Smooth muscle cell (in vitro differentiated cells): ENCODE measurements around the gene SGCB. TPM values are rescaled to one million over a fixed set of nuclear protein-coding genes. Genes with fewer than 3 reads are reported as not detected.

ENCODE experiments used
- DNase-seq: peaks from one replicate; lab custom pipeline; 2025; ENCODE audit not compliant: unreplicated experiment; lab: John Stamatoyannopoulos, UW
- H2AFZ ChIP-seq: fragments of 200-600 bp; sonication (generic); 2 replicates; pipeline ENCODE4 v1.6.0; 2016; ENCODE audit warnings: antibody characterized with exemption, low read depth, mild to moderate bottlenecking
- H3F3A ChIP-seq: fragments of 200-600 bp; sonication (generic); 2 replicates; pipeline ENCODE4 v1.6.0; 2017; ENCODE audit warnings: antibody characterized with exemption, low read depth
- H3K27ac ChIP-seq: fragments of 200-600 bp; sonication (generic); 2 replicates; pipeline ENCODE4 v1.5.1; 2016; ENCODE audit warnings: low read depth, mild to moderate bottlenecking
- H3K27me3 ChIP-seq: fragments of 200-600 bp; sonication (generic); 2 replicates; pipeline ENCODE4 v1.6.1; 2016; ENCODE audit warnings: low read depth, mild to moderate bottlenecking
- H3K36me3 ChIP-seq: fragments of 200-600 bp; sonication (generic); 2 replicates; pipeline ENCODE4 v1.5.1; 2016; ENCODE audit warnings: low read depth
- H3K4me1 ChIP-seq: fragments of 200-600 bp; sonication (generic); 2 replicates; pipeline ENCODE4 v1.5.1; 2016; ENCODE audit warnings: low read depth
- H3K4me2 ChIP-seq: fragments of 200-600 bp; sonication (generic); 2 replicates; pipeline ENCODE4 v1.6.0; 2016; ENCODE audit warnings: mild to moderate bottlenecking
- H3K4me3 ChIP-seq: fragments of 200-600 bp; sonication (generic); 2 replicates; pipeline ENCODE4 v1.5.1; 2016; ENCODE audit warnings: mild to moderate bottlenecking
- H3K79me2 ChIP-seq: fragments of 200-600 bp; sonication (generic); 2 replicates; pipeline ENCODE4 v1.6.0; 2016; ENCODE audit warnings: low read depth, mild to moderate bottlenecking
- H3K9ac ChIP-seq: fragments of 200-600 bp; sonication (generic); 2 replicates; pipeline ENCODE4 v1.6.0; 2016; ENCODE audit warnings: low read depth
- H3K9me3 ChIP-seq: fragments of 200-600 bp; sonication (generic); replicated peaks from 2 replicates; pipeline ENCODE4 v1.5.1; 2016; ENCODE audit warnings: low read depth
- H4K20me1 ChIP-seq: fragments of 200-600 bp; sonication (generic); 2 replicates; pipeline ENCODE4 v1.6.0; 2016; ENCODE audit warnings: low read depth
- WGBS: methylation state at CpG from one replicate; pipeline ENCODE4 v1.1.7; 2016; ENCODE audit warnings: low lambda C conversion rate; 5-methylcytosine and 5-hydroxymethylcytosine counted together
- polyA plus RNA-seq: library from polyadenylated mRNA; unstranded; fragments of >200 nt; fragmentation: Nextera tagmentation; extraction: Ambion mirVana; gene quantifications from 2 replicates; pipeline ENCODE4 v1.2.1, GENCODE V29; 2016
- total RNA-seq: library from RNA; depleted of rRNA; stranded (reverse); fragments of >200 nt; gene quantifications from 2 replicates; pipeline ENCODE4 v1.2.3, GENCODE V29; 2014
- TF ChIP-seq, protein P1 (sequence below): fragments of 200-600 bp; sonication (generic); IDR thresholded peaks from 2 replicates; pipeline ENCODE4 v1.5.1; 2017; ENCODE audit warnings: borderline replicate concordance, mild to moderate bottlenecking, antibody characterized with exemption; ENCODE audit not compliant: insufficient read depth, poor library complexity, severe bottlenecking

The SGCB gene
- total and polyA plus RNA-seq, 2 experiments from 2014 or later = 35.9 to 57.3 TPM

DNA sequence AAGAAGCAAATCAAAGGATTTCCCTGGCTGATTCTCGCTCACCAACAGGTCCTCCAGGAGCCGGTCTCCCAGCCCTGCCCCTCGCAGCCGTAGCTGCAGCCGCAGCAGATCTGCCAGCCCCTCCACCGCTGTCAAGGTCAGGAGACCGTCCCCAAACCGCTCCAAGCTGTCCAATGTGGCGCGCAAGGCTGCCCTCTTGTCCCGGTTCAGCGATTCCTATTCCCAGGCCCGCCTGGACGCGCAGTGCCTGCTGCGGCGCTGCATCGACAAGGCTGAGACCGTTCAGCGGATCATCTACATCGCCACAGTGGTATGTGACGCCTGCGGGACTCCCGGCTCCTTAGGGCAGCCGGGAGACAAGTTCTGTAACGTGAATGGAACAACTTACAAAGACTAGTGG is 38.6 kb upstream of the SGCB start:
- Histone ChIP-seq H3K4me2 (peak overlapping the region; percentile 73), H3F3A (no peaks in the 10 kb centered on the region), H3K9ac (no peak overlapping the region), H3K4me1 (peaks cover 4% of the 10 kb centered on the region), H3K4me3 (peak overlapping the region; percentile 36), H3K79me2 (no peaks in the 10 kb centered on the region), H3K27me3 (peaks cover 9% of the 10 kb centered on the region), H4K20me1 (no peaks in the 10 kb centered on the region), H3K9me3 (no peaks in the 10 kb centered on the region), H3K36me3 (no peaks in the 10 kb centered on the region), H3K27ac (no peak overlapping the region), H2AFZ (peak overlapping the region; percentile 68)
- WGBS = 11% methylated on average over 26 of the region's 26 CpGs
- TF ChIP-seq, protein P1, sequence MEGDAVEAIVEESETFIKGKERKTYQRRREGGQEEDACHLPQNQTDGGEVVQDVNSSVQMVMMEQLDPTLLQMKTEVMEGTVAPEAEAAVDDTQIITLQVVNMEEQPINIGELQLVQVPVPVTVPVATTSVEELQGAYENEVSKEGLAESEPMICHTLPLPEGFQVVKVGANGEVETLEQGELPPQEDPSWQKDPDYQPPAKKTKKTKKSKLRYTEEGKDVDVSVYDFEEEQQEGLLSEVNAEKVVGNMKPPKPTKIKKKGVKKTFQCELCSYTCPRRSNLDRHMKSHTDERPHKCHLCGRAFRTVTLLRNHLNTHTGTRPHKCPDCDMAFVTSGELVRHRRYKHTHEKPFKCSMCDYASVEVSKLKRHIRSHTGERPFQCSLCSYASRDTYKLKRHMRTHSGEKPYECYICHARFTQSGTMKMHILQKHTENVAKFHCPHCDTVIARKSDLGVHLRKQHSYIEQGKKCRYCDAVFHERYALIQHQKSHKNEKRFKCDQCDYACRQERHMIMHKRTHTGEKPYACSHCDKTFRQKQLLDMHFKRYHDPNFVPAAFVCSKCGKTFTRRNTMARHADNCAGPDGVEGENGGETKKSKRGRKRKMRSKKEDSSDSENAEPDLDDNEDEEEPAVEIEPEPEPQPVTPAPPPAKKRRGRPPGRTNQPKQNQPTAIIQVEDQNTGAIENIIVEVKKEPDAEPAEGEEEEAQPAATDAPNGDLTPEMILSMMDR = no peak
- DNase-seq = no peak

- no peaks in the 10 kb centered on the region for H3K9me3 ChIP-seq
- H4K20me1 ChIP-seq = no peaks in the 10 kb centered on the region
- H3K27me3 ChIP-seq = peaks cover 9% of the 10 kb centered on the region
- H3K9ac ChIP-seq = no peak overlapping the region
- H3K4me2 ChIP-seq = no peak overlapping the region
- WGBS = 89% methylated on average over 10 of the region's 10 CpGs
- H3K4me3 ChIP-seq = no peak overlapping the region
- DNase-seq = no peak
- H3K79me2 ChIP-seq = no peaks in the 10 kb centered on the region
- TF ChIP-seq, protein P1 = no peak
- no peaks in the 10 kb centered on the region for H3K36me3 ChIP-seq
- peaks cover 9% of the 10 kb centered on the region for H3K4me1 ChIP-seq
- no peak overlapping the region for H2AFZ ChIP-seq
- H3F3A ChIP-seq = no peaks in the 10 kb centered on the region
- H3K27ac ChIP-seq = no peak overlapping the region
Measured at GRCh38 chr4:52071791-52072546, 33.9 kb upstream of the SGCB start.

DNA sequence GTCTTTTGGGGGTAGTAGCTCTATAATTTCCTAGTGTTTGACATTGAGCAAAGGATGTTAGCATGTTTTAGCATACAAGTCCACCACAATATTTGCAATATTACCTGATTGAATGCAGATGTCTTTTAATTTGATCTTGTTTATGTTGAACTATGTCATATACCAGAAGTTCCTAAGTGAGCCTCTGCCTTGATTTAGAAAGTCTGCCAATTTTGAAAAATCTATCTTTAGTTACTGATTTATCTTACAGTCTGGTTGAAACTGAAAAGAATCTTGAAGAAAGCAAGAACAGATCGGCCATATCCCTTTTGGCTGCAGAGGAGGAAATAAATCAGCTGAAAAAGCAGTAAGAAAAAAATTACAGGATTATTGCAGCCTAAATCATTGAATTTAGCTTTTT is 31.5 kb upstream of the SGCB start:
- 90% methylated on average over 1 of the region's 1 CpG for WGBS
- H3K36me3 ChIP-seq = no peaks in the 10 kb centered on the region

More for the DNA sequence above, 31.5 kb upstream of the SGCB start:
- H3K4me3 ChIP-seq = no peak overlapping the region
- no peaks in the 10 kb centered on the region for H3K9me3 ChIP-seq
- no peak overlapping the region for H2AFZ ChIP-seq
- H3F3A ChIP-seq = no peaks in the 10 kb centered on the region
- TF ChIP-seq, protein P1 = no peak
- no peak for DNase-seq
- H4K20me1 ChIP-seq = no peaks in the 10 kb centered on the region
- H3K9ac ChIP-seq = no peak overlapping the region
- no peaks in the 10 kb centered on the region for H3K27me3 ChIP-seq
- peaks cover 9% of the 10 kb centered on the region for H3K4me1 ChIP-seq
- H3K4me2 ChIP-seq = no peak overlapping the region
- no peak overlapping the region for H3K27ac ChIP-seq
- H3K79me2 ChIP-seq = no peaks in the 10 kb centered on the region
